Neural progenitor cell (in vitro differentiated cells): ENCODE results near the gene FRMD5. TPM values are rescaled to one million over a fixed set of nuclear protein-coding genes. Genes with fewer than 3 reads are reported as not detected.

Source experiments
- DNase-seq: peaks from one replicate; pipeline ENCODE4 v3.0.0-alpha.2; 2016; ENCODE audit warnings: low spot score
- H2AFZ ChIP-seq: fragments of 200-600 bp; sonication (generic); replicated peaks from 2 replicates; pipeline ENCODE4 v1.6.1; 2016; ENCODE audit warnings: antibody characterized with exemption
- H3F3A ChIP-seq: fragments of 200-600 bp; sonication (generic); 2 replicates; pipeline ENCODE4 v1.6.1; 2016; ENCODE audit warnings: antibody characterized with exemption, low read depth
- H3K27ac ChIP-seq: fragments of 200-600 bp; sonication (generic); 2 replicates; pipeline ENCODE4 v1.5.1; 2016; ENCODE audit warnings: mild to moderate bottlenecking
- H3K27me3 ChIP-seq: fragments of 200-600 bp; sonication (generic); 2 replicates; pipeline ENCODE4 v1.6.1; 2016; ENCODE audit warnings: mild to moderate bottlenecking, moderate library complexity
- H3K36me3 ChIP-seq: fragments of 200-600 bp; sonication (generic); 2 replicates; pipeline ENCODE4 v1.5.1; 2016
- H3K4me1 ChIP-seq: fragments of 200-600 bp; sonication (generic); 2 replicates; pipeline ENCODE4 v1.6.1; 2016; ENCODE audit warnings: mixed run types
- H3K4me2 ChIP-seq: fragments of 200-600 bp; sonication (generic); 2 replicates; pipeline ENCODE4 v1.6.1; 2016
- H3K4me3 ChIP-seq: fragments of 200-600 bp; sonication (generic); 2 replicates; pipeline ENCODE4 v1.5.1; 2016
- H3K79me2 ChIP-seq: fragments of 200-600 bp; sonication (generic); 2 replicates; pipeline ENCODE4 v1.6.1; 2016; ENCODE audit warnings: low read depth
- H3K9ac ChIP-seq: fragments of 200-600 bp; sonication (generic); 2 replicates; pipeline ENCODE4 v1.6.1; 2016
- H3K9me3 ChIP-seq: fragments of 200-600 bp; sonication (generic); 2 replicates; pipeline ENCODE4 v1.5.1; 2016; ENCODE audit warnings: low read depth
- H4K20me1 ChIP-seq: fragments of 200-600 bp; sonication (generic); 2 replicates; pipeline ENCODE4 v1.6.1; 2016; ENCODE audit warnings: low read depth
- H3K27ac Mint-ChIP-seq: 3 replicates; pipeline ENCODE4 v1.8.0; 2021; ENCODE audit warnings: mixed read lengths
- H3K27me3 Mint-ChIP-seq: 2 replicates; pipeline ENCODE4 v1.8.0; 2022; ENCODE audit warnings: low read depth, mild to moderate bottlenecking, inconsistent platforms, moderate library complexity, mixed read lengths; ENCODE audit not compliant: insufficient read depth
- H3K36me3 Mint-ChIP-seq: 3 replicates; pipeline ENCODE4 v1.8.0; 2021; ENCODE audit warnings: mixed read lengths
- H3K4me1 Mint-ChIP-seq: 3 replicates; pipeline ENCODE4 v1.8.0; 2021; ENCODE audit warnings: mixed read lengths
- H3K4me3 Mint-ChIP-seq: 3 replicates; pipeline ENCODE4 v1.8.0; 2021; ENCODE audit warnings: mild to moderate bottlenecking, moderate library complexity, mixed read lengths
- H3K9me3 Mint-ChIP-seq: 3 replicates; pipeline ENCODE4 v1.8.0; 2020; ENCODE audit warnings: mixed read lengths
- EZH2 ChIP-seq: fragments of 200-600 bp; sonication (generic); IDR thresholded peaks from 2 replicates; pipeline ENCODE4 v1.6.1; 2017; ENCODE audit warnings: antibody characterized with exemption, mild to moderate bottlenecking, moderate library complexity
- EZH2phosphoT487 ChIP-seq: fragments of 200-600 bp; sonication (generic); IDR thresholded peaks from 2 replicates; pipeline ENCODE4 v1.6.1; 2017; ENCODE audit warnings: antibody characterized with exemption
- total RNA-seq: library from RNA; depleted of rRNA; stranded (reverse); fragments of >200 nt; gene quantifications from 2 replicates; pipeline ENCODE4 v1.2.3, GENCODE V29; 2015; ENCODE audit warnings: low replicate concordance
- TF ChIP-seq, protein P1 (sequence below): fragments of 200-600 bp; sonication (generic); IDR thresholded peaks from 2 replicates; pipeline ENCODE4 v1.5.1; 2017; ENCODE audit warnings: antibody characterized with exemption, mild to moderate bottlenecking

The FRMD5 gene
- total RNA-seq, 1 donor from 2014 or later = 10.1 TPM

- H2AFZ ChIP-seq = peak overlapping the region; percentile 30
- Mint-ChIP-seq H3K27ac (peak overlapping the region; percentile 88), H3K36me3 (no peaks in the 10 kb centered on the region), H3K4me3 (peak overlapping the region; percentile 12), H3K4me1 (peaks cover 16% of the 10 kb centered on the region), H3K9me3 (peaks cover 10% of the 10 kb centered on the region), H3K27me3 (peaks cover 2% of the 10 kb centered on the region)
- peak; percentile 86 for DNase-seq
- peak overlapping the region; percentile 22 for H3K27ac ChIP-seq
- no peaks in the 10 kb centered on the region for H3K79me2 ChIP-seq
- no peak overlapping the region for H3K9ac ChIP-seq
- TF ChIP-seq, protein P1, sequence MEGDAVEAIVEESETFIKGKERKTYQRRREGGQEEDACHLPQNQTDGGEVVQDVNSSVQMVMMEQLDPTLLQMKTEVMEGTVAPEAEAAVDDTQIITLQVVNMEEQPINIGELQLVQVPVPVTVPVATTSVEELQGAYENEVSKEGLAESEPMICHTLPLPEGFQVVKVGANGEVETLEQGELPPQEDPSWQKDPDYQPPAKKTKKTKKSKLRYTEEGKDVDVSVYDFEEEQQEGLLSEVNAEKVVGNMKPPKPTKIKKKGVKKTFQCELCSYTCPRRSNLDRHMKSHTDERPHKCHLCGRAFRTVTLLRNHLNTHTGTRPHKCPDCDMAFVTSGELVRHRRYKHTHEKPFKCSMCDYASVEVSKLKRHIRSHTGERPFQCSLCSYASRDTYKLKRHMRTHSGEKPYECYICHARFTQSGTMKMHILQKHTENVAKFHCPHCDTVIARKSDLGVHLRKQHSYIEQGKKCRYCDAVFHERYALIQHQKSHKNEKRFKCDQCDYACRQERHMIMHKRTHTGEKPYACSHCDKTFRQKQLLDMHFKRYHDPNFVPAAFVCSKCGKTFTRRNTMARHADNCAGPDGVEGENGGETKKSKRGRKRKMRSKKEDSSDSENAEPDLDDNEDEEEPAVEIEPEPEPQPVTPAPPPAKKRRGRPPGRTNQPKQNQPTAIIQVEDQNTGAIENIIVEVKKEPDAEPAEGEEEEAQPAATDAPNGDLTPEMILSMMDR = no peak
- TF ChIP-seq EZH2 = no peak
- TF ChIP-seq EZH2phosphoT487 = no peak
- no peaks in the 10 kb centered on the region for H3K36me3 ChIP-seq
- no peaks in the 10 kb centered on the region for H3K9me3 ChIP-seq
- peak overlapping the region; percentile 32 for H3K4me3 ChIP-seq
- no peaks in the 10 kb centered on the region for H3K27me3 ChIP-seq
- peaks cover 13% of the 10 kb centered on the region for H3K4me1 ChIP-seq
- H4K20me1 ChIP-seq = no peaks in the 10 kb centered on the region
- H3K4me2 ChIP-seq = peak overlapping the region; percentile 65
- H3F3A ChIP-seq = peaks cover 12% of the 10 kb centered on the region
These were observed 156.3 kb downstream of the FRMD5 start for GRCh38 chr15:44038755-44039191.

DNA sequence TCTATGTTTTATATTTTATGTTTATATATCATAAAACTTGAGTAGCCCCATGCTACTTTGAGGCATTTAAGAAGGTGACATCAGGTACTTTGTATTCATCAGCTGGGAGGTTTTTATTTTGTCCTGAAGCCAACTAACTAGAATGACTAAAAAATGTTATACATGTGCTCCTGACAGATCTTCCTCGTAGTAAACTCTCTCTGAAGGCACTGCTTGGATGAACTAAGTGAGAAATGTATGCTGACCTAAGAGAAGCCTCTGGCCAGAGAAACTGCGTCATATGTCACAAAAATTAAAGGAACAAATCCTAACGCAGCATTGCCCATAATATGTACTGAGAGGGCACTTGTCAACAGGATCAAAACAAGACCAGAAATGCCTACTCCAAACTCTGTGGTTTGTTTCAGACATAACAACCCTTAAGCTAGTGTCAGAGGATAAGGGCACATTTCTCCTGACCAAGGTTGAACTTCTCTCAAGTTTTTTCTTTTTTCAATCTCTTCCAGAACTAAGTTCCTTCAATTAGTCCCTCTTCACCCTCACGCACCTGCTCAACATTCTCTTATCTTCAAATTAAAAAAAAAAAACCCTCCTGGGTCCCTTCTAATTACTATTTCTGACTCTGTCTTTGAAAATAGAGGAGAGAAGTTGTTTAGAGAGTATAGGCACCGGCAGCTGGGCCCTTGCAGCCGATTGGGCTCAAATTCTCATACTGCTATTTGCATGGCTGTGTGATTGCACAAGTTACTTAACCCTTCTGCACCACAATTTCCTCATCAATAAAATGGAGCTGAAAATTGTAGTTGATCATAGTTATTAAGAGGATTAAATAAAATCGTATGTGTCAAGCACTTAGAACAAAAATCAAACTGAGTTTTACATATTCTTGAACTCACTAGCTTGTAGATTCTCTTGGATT lies 159.0 kb downstream of the FRMD5 start:
- no peak overlapping the region for H2AFZ ChIP-seq
- H3K9me3 ChIP-seq = no peaks in the 10 kb centered on the region
- peaks cover 2% of the 10 kb centered on the region for H3K9me3 Mint-ChIP-seq
- peaks cover 17% of the 10 kb centered on the region for H3K4me1 Mint-ChIP-seq
- no peaks in the 10 kb centered on the region for H3K27me3 ChIP-seq
- no peak overlapping the region for H3K9ac ChIP-seq
- TF ChIP-seq EZH2phosphoT487 (no peak), EZH2 (no peak)
- TF ChIP-seq, protein P1 = no peak
- H3K4me3 ChIP-seq = no peak overlapping the region
- peaks cover 13% of the 10 kb centered on the region for H3K4me1 ChIP-seq
- no peak overlapping the region for H3K4me2 ChIP-seq
- no peaks in the 10 kb centered on the region for H3K36me3 Mint-ChIP-seq
- H3K79me2 ChIP-seq = no peaks in the 10 kb centered on the region
- no peak overlapping the region for H3K4me3 Mint-ChIP-seq
- H3F3A ChIP-seq = peaks cover 12% of the 10 kb centered on the region
- no peak for DNase-seq
- H3K36me3 ChIP-seq = no peaks in the 10 kb centered on the region
- H3K27me3 Mint-ChIP-seq = peaks cover 2% of the 10 kb centered on the region
- H4K20me1 ChIP-seq = no peaks in the 10 kb centered on the region
- H3K27ac Mint-ChIP-seq = no peak overlapping the region
- H3K27ac ChIP-seq = no peak overlapping the region

GRCh38 chr15:44034933-44035624 lies 160.0 kb downstream of the FRMD5 start:
- Histone ChIP-seq H3K9ac (no peak overlapping the region), H3F3A (peaks cover 12% of the 10 kb centered on the region), H3K79me2 (no peaks in the 10 kb centered on the region), H4K20me1 (no peaks in the 10 kb centered on the region), H3K4me1 (peaks cover 13% of the 10 kb centered on the region), H3K27me3 (no peaks in the 10 kb centered on the region), H3K27ac (no peak overlapping the region), H3K9me3 (no peaks in the 10 kb centered on the region), H3K36me3 (no peaks in the 10 kb centered on the region), H3K4me2 (no peak overlapping the region), H3K4me3 (no peak overlapping the region), H2AFZ (no peak overlapping the region)
- TF ChIP-seq, protein P1 = no peak
- TF ChIP-seq EZH2phosphoT487 = no peak
- no peak for TF ChIP-seq EZH2
- H3K36me3 Mint-ChIP-seq = no peaks in the 10 kb centered on the region
- no peak overlapping the region for H3K4me3 Mint-ChIP-seq
- no peaks in the 10 kb centered on the region for H3K9me3 Mint-ChIP-seq
- H3K4me1 Mint-ChIP-seq = peaks cover 17% of the 10 kb centered on the region
- peaks cover 2% of the 10 kb centered on the region for H3K27me3 Mint-ChIP-seq
- no peak overlapping the region for H3K27ac Mint-ChIP-seq
- DNase-seq = no peak
